Skeletal muscle tissue (tissue), 4 donors: ENCODE results near the gene PPARGC1A. TPM values are rescaled to one million over a fixed set of nuclear protein-coding genes. Genes with fewer than 3 reads are reported as not detected.

Experiments used
- H3K27ac ChIP-seq: one replicate; pipeline ENCODE4 v1.7.0; 2013; ENCODE audit warnings: mild to moderate bottlenecking, low read depth, low read length, inconsistent platforms
- H3K27me3 ChIP-seq, 3 donors: one replicate each; pipeline ENCODE4 v1.7.0; 2013; ENCODE audit warnings: low read length in 3 of 3; ENCODE audit not compliant: control insufficient read depth in 3 of 3, insufficient read depth in 3 of 3
- H3K36me3 ChIP-seq, 3 donors: one replicate each; pipeline ENCODE4 v1.7.0; 2013; ENCODE audit warnings: low read length in 3 of 3; ENCODE audit not compliant: control insufficient read depth in 3 of 3, insufficient read depth in 3 of 3
- H3K4me1 ChIP-seq, 3 donors: one replicate each; pipeline ENCODE4 v1.7.0; 2013; ENCODE audit warnings: low read length in 3 of 3, mild to moderate bottlenecking in 3 of 3; ENCODE audit not compliant: control insufficient read depth in 3 of 3, insufficient read depth in 3 of 3
- H3K4me3 ChIP-seq, 3 donors: one replicate each; pipeline ENCODE4 v1.7.0; 2013; ENCODE audit warnings: low read length in 3 of 3
- H3K9ac ChIP-seq, 3 donors: one replicate each; pipeline ENCODE4 v1.7.0; 2013; ENCODE audit warnings: low read length in 3 of 3, mild to moderate bottlenecking in 3 of 3, moderate library complexity in 2 of 3, low read depth in 1 of 3
- H3K9me3 ChIP-seq, 3 donors: one replicate each; pipeline ENCODE4 v1.7.0; 2013; ENCODE audit warnings: low read length in 3 of 3; ENCODE audit not compliant: control insufficient read depth in 3 of 3
- total RNA-seq: library from RNA; depleted of rRNA; stranded (reverse); fragments of >200 nt; gene quantifications from one replicate; pipeline ENCODE4 v1.2.3, GENCODE V29; 2014
- donor health status: Osteomylitis.

The PPARGC1A gene
- total RNA-seq, 1 donor from 2014 or later = 12.5 TPM

DNA sequence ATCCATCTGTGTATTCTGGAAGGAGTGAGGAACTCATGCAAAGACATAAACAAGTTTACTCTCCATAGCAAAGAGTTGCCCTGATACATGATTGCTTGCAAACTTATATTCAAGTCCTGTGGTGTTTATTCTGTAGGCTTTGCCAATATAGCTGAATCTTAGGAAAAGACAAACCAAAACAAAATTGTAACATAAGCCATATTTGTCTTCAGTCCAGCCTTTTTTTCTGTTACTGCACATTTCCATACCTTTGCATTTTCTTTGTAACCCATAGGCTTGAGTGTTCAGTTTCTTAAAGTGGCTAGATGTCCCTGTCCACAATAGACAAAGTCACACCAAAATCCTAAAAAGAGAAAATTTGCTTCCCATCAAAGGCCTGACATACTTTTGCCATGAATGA is 120.4 kb downstream of the PPARGC1A start:
- Histone ChIP-seq H3K27ac (no peak overlapping the region), H3K4me3 (no peak overlapping the region), H3K9me3 (no peaks in the 10 kb centered on the region), H3K27me3 (no peaks in the 10 kb centered on the region), H3K36me3 (no peaks in the 10 kb centered on the region), H3K9ac (no peak overlapping the region), H3K4me1 (no peaks in the 10 kb centered on the region)

- Histone ChIP-seq H3K4me3 (no peak overlapping the region), H3K9me3 (no peaks in the 10 kb centered on the region), H3K4me1 (no peaks in the 10 kb centered on the region), H3K27me3 (no peaks in the 10 kb centered on the region), H3K9ac (no peak overlapping the region), H3K36me3 (no peaks in the 10 kb centered on the region), H3K27ac (no peak overlapping the region)
Observed at GRCh38 chr4:23768541-23768940, 121.3 kb downstream of the PPARGC1A start.

- H3K36me3 ChIP-seq = no peaks in the 10 kb centered on the region
- H3K9me3 ChIP-seq = no peaks in the 10 kb centered on the region
- H3K27me3 ChIP-seq = no peaks in the 10 kb centered on the region
- no peak overlapping the region for H3K9ac ChIP-seq
- no peak overlapping the region for H3K4me3 ChIP-seq
- H3K27ac ChIP-seq = no peak overlapping the region
- H3K4me1 ChIP-seq = no peaks in the 10 kb centered on the region
Observed at GRCh38 chr4:23766344-23766743, 123.5 kb downstream of the PPARGC1A start.

DNA sequence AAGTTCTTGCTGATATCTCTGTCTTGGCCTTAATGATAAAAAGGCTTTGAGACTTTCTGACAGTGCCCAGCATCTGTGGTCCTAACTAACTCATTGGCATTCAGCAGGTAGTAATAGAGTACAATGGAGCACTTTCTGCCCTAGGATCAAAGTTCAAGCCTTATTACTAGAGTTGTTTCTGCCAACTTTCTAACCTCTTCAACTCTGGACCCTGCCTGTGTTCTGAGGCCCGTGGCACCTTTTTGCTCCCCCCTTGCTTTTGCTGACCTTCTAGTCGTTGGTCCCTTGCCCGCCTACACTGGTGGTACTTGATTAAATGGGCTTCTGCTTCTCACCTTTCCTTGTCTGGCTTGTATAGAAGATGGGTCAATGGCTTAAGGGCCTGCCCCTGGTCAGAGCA is 126.3 kb downstream of the PPARGC1A start:
- no peak overlapping the region for H3K4me3 ChIP-seq
- no peaks in the 10 kb centered on the region for H3K27me3 ChIP-seq
- H3K27ac ChIP-seq = no peak overlapping the region
- no peaks in the 10 kb centered on the region for H3K9me3 ChIP-seq
- no peaks in the 10 kb centered on the region for H3K36me3 ChIP-seq
- H3K4me1 ChIP-seq = no peaks in the 10 kb centered on the region
- no peak overlapping the region for H3K9ac ChIP-seq

DNA sequence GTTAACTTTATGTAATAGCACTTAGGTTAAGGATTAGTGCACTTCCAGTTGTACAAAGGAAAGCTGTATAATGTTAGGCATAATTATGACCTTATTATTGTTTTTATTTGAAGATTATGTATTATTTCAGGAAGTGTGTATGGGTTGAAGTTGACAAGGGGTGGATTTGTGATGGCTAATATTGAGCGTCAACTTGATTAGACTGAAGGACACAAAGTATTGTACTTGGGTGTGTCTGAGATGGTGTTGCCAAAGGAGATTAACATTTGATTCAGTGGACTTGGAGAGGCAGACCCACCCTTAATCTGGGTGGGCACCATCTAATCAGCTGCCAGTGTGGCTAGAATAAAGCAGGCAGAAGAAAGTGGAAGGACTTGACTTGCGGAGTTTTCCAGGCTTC is 127.3 kb downstream of the PPARGC1A start:
- H3K4me1 ChIP-seq = no peaks in the 10 kb centered on the region
- no peak overlapping the region for H3K27ac ChIP-seq
- H3K9me3 ChIP-seq = no peaks in the 10 kb centered on the region
- H3K9ac ChIP-seq = no peak overlapping the region
- no peaks in the 10 kb centered on the region for H3K36me3 ChIP-seq
- H3K27me3 ChIP-seq = no peaks in the 10 kb centered on the region
- H3K4me3 ChIP-seq = no peak overlapping the region

- Histone ChIP-seq H3K27me3 (no peaks in the 10 kb centered on the region), H3K4me3 (no peak overlapping the region), H3K4me1 (no peaks in the 10 kb centered on the region), H3K9me3 (no peaks in the 10 kb centered on the region), H3K36me3 (no peaks in the 10 kb centered on the region), H3K27ac (no peak overlapping the region), H3K9ac (no peak overlapping the region)
Observed at GRCh38 chr4:23759066-23759465, 130.8 kb downstream of the PPARGC1A start.

DNA sequence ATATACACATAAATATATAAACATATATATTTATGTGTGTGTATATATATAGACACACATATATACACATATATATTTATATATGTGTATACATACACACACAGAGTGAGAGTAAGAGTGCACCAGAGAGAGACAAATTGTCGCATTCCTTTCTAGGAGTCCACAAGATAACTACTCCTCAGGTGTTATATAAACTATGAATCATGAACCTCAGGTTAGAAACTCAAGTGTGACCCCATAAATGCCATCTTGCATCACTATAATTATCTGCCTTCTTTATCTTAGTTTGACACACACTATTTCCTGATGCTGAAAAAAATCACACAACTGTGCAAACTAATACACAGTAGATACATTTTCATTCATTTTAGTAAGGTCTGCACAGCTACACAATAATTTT is 135.2 kb downstream of the PPARGC1A start:
- Histone ChIP-seq H3K4me3 (no peak overlapping the region), H3K36me3 (no peaks in the 10 kb centered on the region), H3K9me3 (no peaks in the 10 kb centered on the region), H3K9ac (no peak overlapping the region), H3K4me1 (peaks cover 0 to 9% (median 3%) of the 10 kb centered on the region in 3 donors), H3K27me3 (no peaks in the 10 kb centered on the region), H3K27ac (no peak overlapping the region)

- H3K27ac ChIP-seq = peak overlapping the region; percentile 49
- no peaks in the 10 kb centered on the region for H3K36me3 ChIP-seq
- no peak overlapping the region for H3K9ac ChIP-seq
- H3K9me3 ChIP-seq = no peaks in the 10 kb centered on the region
- H3K4me1 ChIP-seq = peaks cover 4 to 21% (median 13%) of the 10 kb centered on the region in 3 donors
- H3K27me3 ChIP-seq = no peaks in the 10 kb centered on the region
- H3K4me3 ChIP-seq = no peak overlapping the region
Observed at GRCh38 chr4:23750125-23750524, 139.7 kb downstream of the PPARGC1A start.

- Histone ChIP-seq H3K9ac (no peak overlapping the region), H3K27ac (no peak overlapping the region)
Observed at GRCh38 chr4:23747281-23747735, 142.5 kb downstream of the PPARGC1A start.

DNA sequence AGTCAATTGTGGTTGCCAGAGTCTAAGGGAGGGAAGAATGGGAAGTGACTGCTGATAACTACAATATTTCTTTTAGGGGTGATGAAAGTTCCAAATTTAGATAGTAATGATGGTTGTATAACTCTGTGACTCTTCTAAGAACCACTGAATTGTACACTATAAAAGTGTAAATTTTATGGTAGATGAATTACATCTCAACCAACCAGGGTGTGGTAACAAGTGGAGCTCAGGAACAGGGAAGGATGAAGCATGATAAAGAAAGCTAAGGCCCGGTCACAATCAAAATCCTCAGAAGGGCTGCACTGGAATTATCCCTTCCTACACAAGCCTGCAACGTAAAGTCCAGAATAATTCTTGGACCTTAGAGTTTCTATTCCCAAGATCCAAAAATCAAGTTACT is 143.2 kb downstream of the PPARGC1A start:
- Histone ChIP-seq H3K4me3 (no peak overlapping the region), H3K36me3 (no peaks in the 10 kb centered on the region), H3K27me3 (no peaks in the 10 kb centered on the region), H3K27ac (no peak overlapping the region), H3K4me1 (peaks cover 4 to 21% (median 13%) of the 10 kb centered on the region in 3 donors), H3K9me3 (no peaks in the 10 kb centered on the region), H3K9ac (no peak overlapping the region)

More at GRCh38 chr4:23747281-23747735, 142.5 kb downstream of the PPARGC1A start:
- Histone ChIP-seq H3K4me3 (peak overlapping the region in 1 of 3 donors; percentile 7), H3K4me1 (peaks cover 4 to 21% (median 13%) of the 10 kb centered on the region in 3 donors), H3K27me3 (no peaks in the 10 kb centered on the region), H3K9me3 (no peaks in the 10 kb centered on the region), H3K36me3 (no peaks in the 10 kb centered on the region)

- Histone ChIP-seq H3K27ac (no peak overlapping the region), H3K9me3 (no peaks in the 10 kb centered on the region), H3K27me3 (no peaks in the 10 kb centered on the region), H3K9ac (no peak overlapping the region), H3K4me3 (no peak overlapping the region), H3K4me1 (peaks cover 4 to 21% (median 13%) of the 10 kb centered on the region in 3 donors), H3K36me3 (no peaks in the 10 kb centered on the region)
Observed at GRCh38 chr4:23746027-23746426, 143.8 kb downstream of the PPARGC1A start.
